GM20431 (cell line): ENCODE data around the gene CALU.

Experiments
- in situ Hi-C: fragments of 300-500 bp; cut with MseI, MboI; formaldehyde crosslinking; loops from one replicate; pipeline ENCODE4 v1.15.0; 2020; ENCODE audit warnings: low sequenced_read_pairs; ENCODE audit not compliant: unreplicated experiment

Gene CALU

GRCh38 chr7:128743112-128743772, 4.1 kb downstream of the CALU start:
- in situ Hi-C loops = no loop called here

GRCh38 chr7:128744366-128744905, 5.3 kb downstream of the CALU start:
- in situ Hi-C loops = no loop called here

GRCh38 chr7:128745706-128746105, 6.5 kb downstream of the CALU start:
- in situ Hi-C loops = no loop called here

GRCh38 chr7:128747327-128748079, 8.3 kb downstream of the CALU start:
- in situ Hi-C loops = no loop called here

- in situ Hi-C loops = no loop called here
Measured at GRCh38 chr7:128752251-128752650, 13.1 kb downstream of the CALU start.

GRCh38 chr7:128755075-128755818, 16.1 kb downstream of the CALU start:
- in situ Hi-C loops = no loop called here

- in situ Hi-C loops = no loop called here
Measured at GRCh38 chr7:128755819-128756476, 16.8 kb downstream of the CALU start.

GRCh38 chr7:128757203-128757602, 18.0 kb downstream of the CALU start:
- in situ Hi-C loops = no loop called here

GRCh38 chr7:128758553-128758952, 19.4 kb downstream of the CALU start:
- in situ Hi-C loops = no loop called here

- in situ Hi-C loops = no loop called here
Measured at GRCh38 chr7:128759242-128759641, 20.1 kb downstream of the CALU start.

GRCh38 chr7:128763541-128763940, 24.4 kb downstream of the CALU start:
- in situ Hi-C loops = no loop called here

GRCh38 chr7:128767475-128768110, 28.4 kb downstream of the CALU start:
- in situ Hi-C loops = no loop called here

GRCh38 chr7:128770233-128770632, 31.1 kb downstream of the CALU start:
- in situ Hi-C loops = no loop called here

- in situ Hi-C loops = no loop called here
Measured at GRCh38 chr7:128773604-128774003, 34.4 kb downstream of the CALU start.

GRCh38 chr7:128774029-128774689, 35.0 kb downstream of the CALU start:
- in situ Hi-C loops = no loop called here

- in situ Hi-C loops = no loop called here
Measured at GRCh38 chr7:128774921-128775320, 35.8 kb downstream of the CALU start.

GRCh38 chr7:128775744-128776474, 36.8 kb downstream of the CALU start, which contains the start of gene OPN1SW:
OPN1SW (minus strand) TSS chr7:128775794; CDS start chr7:128775781, 13 bp downstream.
- in situ Hi-C loops = no loop called here
